OCI-M2 (cell line): ENCODE data around the gene GLIS2.

Experiments
- DNase-seq: peaks from one replicate; lab custom pipeline; 2025; ENCODE audit not compliant: unreplicated experiment; lab: John Stamatoyannopoulos, UW

The GLIS2 gene

DNA sequence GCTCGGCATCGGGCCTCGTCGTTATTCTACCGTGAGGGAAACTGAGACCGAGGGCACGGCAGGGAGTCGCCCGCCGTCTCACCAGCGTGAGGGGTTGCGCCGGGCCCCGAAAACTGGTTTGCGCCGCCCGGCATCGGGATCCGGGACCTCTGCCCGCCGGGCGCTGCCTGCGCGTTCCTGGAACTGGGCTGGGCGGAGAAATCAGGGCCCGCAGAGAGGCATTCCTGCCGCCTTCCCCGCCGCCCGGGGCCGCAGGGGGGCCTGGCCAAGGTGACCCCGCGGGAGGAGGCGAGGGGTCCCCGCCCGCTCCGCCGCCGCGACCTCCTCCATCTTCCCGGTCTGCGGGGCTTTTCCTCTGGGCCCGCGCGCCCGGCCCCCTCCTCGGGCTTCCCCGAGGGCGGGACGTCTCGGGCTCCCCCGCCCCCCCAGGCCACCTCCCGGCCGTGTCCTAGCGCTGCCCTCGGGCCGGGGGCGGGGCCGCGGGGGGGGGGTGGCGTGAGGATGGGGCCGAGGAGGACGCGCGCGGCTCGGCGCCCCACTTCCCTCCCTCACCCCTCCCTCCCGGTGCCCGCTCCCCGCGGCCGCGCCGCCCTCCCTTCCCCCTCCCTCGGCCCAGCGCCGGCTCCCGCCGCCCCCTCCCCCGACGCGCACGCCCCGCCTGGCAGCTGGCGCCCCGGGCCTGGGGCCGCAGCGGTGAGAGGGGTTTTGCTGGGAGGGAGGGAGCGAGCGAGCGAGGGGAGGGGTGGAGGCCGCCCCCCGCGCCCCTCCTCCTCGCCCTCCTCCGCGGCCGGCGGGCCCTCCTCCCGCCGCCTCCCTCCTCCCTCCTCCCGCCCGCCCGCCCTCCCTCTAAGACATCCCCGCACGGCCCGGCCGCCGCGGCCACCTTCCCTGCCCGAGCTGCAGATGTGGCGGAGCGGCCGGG, at the start of gene GLIS2:
Gene GLIS2 (plus strand): TSS at position 882 of the 922 bp plus-strand sequence. CDS start 16,214 bp downstream, outside the sequence.
- DNase-seq = no peak

DNA sequence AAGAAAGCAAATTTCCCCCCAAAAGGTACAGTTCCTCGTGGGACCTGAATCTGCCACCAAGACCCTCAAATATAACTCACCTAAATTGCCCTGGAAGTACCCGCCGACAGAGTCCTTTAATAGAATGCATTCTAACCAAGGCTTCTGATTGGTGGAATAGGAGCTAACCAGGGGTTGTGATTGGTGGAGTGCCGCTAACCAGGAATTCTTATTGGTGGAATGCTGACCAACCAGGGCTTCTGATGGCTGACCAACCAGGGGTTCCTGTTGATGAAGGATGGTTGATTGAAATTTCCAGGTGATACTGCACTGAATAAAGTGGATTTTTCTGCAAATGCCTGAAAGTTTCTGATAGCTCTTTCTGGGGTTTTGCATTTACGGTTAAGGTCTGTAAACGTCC, 49.5 kb upstream of the GLIS2 start:
- DNase-seq = no peak

DNA sequence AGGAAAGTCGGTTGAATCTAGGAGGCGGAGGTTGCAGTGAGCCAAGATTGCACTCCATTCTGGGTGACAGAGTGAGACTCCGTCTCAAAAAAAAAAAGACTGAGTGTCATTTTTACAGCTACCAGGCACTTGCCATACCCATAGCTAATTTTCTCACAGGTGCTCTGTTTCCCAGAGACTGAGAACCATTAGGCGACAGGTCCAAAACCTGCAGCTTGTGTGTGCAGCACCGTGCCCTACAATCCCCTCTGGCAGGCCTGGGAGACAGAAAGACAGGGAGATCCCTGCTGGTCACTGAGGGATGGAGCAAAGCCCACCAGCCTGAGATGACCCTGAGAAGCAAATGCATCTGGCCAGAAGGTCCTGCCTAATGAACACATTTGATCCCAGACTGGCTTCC, 45.8 kb upstream of the GLIS2 start:
- DNase-seq = no peak

DNA sequence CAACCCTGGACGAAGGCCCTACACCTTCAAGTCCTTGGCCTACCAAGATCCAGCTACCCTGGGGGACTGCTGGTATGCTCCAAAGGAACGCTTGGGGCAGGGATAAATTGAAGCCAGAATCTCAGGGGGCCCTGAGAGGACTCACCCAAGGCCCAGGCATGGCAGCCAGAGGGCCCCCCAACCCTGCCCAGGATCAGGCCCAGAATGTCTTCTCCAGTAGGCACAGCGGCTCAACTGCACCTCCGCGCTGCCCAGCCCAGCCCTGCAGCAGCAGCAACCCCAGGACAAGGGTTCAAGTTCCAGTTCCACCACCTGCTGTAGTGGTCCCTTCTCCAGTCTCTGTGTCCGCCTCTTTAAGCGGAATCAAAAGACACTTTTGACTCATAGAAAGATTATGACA, 45.3 kb upstream of the GLIS2 start:
- DNase-seq = no peak

DNA sequence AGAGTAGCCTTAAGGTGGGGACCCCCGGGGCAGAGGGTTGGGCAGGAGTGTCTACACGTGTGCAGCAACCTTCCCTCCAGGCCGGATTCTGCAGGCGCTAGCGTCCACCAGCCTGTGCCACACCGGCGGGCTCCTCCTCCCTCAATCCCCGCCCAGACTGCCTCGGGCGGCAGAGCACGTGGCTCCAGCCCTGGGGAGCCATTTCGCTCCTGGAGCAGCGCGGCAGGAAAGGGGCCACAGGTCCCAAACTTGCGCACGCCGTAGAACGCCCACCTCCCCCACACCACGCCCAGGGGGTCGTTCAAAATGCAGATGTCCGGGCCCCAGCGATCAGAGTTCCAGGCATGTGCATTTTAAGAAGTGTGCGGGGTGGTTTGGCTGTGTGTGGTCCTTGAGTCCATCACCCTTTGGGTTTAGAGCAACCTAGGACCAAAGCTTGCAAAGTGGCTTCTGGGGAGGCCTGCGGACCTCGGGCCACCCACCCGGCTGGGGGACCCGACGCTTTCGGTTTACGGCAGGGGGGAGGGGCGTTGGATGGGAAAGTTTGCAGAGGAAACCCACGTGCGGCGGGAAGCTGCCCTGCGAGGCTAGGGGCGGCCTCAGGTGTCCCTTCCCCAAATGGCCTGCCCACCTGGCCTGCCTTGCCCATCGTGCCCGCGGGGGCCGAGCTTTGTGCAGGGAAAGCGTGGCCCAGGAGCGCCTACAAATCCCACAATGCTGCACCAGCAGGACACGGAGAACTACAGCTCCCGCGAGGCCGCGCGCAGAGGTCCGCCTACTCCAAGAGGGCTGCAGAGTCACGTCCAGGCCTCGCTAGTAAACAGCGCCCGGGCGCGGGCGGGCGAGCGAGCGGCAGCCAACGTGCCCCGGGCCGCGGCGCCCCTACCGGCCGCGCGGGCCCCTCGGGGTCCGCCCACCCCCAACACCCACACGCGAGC, 44.4 kb upstream of the GLIS2 start:
- no peak for DNase-seq

DNA sequence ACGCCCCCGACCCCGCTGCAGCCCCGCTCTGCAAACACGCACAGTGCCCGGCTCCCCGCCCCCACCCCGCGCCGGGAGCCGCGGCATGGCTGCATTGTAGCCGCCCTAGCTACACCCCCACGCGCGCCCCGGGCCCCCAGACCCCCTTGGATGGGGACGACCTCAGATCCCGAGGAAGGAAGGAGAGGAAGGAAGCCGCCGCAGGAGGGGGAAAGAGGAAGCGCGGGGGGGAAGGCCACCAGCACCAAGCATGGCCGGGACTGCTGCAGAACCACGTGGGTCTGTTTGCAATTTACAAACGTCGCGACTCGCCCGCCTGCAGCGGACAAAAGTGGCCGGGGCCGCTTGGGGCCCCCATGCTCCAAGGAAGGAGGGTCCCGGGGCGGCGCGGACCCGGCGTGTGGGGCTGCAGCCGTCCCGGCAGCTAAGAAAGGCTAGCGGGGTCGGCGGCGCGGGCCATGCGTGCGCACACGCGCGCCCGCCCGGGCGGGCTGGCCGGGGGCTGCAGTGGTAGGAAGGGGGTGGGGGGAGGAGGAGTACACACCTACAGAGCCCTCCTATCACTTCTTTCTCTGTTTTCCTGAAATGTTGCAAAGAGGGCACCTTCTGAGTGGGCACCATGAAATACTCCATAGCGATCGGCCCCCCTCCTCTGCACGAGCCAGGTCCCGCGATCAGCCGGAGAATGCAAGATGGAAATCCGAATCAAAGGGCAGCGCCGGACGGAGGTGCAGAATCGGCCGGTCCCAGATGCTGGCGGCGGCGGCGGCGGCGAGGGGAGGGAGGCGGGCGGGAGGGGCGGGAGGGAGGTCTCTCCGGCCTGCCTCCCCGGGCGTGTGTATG, 43.5 kb upstream of the GLIS2 start:
- no peak for DNase-seq

DNA sequence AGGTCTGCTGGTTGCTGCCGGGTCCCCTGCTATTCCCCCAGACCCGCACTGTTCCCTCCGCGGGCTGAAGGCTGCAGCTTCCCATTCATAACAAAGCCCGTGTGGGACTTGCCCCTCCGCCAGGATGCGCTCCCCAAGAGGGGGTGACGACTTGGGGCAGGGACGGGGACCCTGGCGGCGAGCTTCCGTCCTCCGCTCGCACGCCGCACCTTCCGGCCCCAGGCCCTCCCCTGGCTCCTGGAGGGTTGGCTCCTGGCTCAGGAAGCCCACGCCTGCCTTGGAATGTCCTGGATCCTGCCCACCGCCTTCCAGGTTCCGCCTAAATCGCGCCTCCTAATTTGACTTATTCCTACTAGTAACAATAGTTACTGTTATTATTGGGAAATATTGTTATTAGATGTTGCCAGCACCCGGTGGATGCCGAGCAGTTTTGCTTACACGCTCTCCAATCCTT, 42.0 kb upstream of the GLIS2 start:
- DNase-seq = no peak

DNA sequence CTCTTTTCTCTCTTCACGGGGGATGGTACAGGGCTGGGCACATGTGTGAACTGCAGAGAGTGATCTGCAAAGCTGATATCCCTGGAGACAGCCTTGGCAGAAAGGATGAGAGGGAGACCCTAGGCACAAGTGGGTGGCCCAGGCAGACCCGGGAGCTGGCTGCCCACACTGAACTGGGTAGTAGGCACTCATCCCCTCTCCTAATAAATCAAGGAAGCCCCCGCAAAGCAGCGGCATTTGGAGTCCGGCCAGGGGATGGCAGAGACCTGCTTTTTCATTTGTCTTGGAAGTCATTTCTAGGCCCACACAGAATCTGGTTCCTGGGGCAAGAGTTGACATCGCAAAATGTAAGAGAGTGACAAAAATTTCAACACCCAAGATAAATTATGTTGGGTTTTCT, 40.0 kb upstream of the GLIS2 start:
- no peak for DNase-seq

DNA sequence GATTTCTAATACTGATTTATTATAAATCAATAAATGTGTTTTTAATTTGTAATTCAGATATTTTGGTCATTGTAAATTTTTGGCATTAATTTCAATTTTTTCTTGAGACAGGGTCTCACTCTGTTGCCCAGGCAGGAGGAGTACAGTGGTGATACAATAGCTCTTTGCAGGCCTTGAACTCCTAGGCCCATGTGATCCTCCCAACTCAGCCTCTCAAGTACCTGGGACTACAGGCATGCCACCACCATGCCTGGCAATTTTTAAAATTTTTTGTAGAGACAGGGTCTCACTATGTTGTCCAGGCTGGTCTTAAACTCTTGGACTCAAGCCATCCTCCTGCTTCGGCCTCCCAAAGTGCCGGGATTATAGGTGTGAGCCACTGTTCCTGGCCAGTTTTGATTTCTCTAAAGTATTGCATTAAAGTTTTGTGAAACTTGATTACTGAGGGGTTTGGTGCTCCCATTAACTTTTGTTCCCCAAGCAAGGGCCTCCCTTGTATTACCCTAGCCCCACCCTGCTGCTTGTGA, 37.8 kb upstream of the GLIS2 start:
- no peak for DNase-seq

DNA sequence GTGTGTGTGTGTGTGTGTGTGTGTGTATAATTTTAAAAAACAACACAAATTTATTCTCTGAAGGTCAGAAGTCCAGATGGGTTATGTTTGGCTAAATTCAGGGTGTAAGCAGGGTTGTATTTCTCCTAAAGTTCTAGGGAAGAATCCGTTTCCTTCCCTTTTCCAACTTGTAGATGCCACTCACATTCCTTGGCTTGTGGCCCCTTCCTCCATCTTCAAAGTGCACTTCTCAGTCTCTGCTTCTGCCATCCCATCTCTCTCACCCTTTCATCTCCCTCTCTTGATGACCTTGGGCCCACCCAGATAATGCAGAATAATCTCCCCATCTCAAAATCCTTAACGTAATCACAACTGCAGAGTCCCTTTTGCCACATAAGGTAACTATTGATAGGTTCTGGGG, 35.2 kb upstream of the GLIS2 start:
- no peak for DNase-seq

DNA sequence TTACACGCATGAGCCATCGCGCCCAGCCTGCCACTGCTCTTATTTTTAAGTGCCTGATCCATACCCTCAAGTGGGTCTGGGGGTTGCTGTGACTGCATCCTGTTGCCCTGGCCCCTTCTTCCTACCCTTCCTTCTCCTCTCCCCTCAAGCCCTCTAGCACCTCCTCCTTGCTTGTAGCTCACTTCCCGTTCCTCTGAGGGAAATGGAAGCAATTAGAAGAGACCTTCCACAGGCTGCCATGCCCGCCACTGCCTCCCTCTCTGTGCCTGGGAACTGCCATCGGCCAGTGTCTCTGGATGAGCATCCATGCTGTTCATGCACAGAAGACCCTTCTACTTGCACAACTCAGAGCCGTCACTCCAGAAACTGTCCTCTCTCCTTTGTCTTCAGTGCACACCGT, 32.4 kb upstream of the GLIS2 start:
- no peak for DNase-seq

DNA sequence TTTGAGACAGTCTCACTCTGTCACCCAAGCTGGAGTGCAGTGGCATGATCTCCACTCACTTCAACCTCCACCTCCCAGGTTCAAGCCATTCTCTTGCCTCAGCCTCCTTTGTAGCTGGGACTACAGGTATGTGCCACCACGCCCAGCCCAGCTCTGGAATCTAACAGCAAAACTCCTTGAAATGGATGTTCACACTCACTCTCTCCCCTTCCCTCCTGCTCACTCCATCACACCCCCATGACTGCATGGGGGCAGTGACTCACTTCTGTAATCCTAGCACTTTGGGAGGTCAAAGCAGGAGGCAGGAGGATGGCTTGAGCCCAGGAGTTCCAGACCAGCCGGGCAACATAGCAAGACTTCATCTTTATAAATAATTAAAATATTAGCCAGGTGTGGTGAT, 31.9 kb upstream of the GLIS2 start:
- DNase-seq = no peak

DNA sequence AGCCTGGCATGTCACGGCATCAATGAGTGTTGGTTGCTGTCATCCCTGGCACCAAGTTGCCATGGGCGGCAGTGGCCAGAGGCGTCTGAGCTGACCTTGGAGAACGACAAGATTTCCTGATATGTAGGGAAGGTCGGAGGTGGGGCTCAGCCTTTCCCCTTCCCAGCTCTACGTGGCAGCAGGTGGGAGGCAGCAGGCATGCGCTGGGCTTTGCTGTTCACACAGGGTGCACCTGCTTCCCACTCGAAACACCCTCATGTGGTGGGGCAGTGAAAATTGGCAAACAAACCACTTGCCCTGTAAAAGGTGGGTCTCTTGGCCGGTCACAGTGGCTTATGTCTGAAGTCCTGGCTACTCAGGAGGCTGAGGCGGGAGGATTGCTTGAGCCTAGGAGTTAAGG, 30.7 kb upstream of the GLIS2 start:
- DNase-seq = no peak

DNA sequence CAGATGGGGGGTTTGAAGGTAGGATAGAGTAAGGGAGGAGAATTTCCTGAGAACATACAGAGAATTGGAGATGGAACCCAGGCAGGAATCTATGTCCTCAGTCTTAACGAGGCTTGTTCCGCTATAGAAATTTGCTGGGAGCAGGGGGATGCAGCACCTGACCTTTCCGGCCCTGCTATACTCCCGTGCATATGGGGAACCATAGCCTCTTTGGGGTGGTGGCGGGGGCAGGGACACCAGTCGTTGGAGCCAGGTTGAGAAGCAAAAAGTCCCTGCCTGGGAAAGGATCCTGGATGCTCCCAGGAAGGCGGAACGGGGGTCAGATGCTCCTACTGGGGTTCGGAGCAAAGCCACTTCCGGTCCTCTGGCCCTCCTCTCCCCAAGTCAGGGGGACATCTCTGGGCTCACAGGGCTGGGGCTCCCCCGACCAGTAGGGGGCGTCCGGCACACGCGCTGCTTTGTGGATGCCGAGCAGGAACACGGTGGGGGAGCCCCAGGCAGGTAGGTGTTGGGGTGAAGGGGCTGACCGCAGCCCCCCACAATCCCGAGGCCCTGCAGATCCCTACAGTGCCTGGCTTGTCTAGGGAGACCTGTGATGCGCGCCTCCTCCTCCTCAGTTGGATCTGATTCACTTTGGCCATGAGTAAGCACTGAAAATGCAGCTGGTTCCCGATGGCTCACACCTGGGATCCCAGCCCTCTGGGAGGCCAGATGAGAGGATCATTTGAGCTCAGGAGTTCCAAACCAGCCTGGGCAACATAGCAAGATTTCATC, 27.5 kb upstream of the GLIS2 start:
- DNase-seq = no peak

DNA sequence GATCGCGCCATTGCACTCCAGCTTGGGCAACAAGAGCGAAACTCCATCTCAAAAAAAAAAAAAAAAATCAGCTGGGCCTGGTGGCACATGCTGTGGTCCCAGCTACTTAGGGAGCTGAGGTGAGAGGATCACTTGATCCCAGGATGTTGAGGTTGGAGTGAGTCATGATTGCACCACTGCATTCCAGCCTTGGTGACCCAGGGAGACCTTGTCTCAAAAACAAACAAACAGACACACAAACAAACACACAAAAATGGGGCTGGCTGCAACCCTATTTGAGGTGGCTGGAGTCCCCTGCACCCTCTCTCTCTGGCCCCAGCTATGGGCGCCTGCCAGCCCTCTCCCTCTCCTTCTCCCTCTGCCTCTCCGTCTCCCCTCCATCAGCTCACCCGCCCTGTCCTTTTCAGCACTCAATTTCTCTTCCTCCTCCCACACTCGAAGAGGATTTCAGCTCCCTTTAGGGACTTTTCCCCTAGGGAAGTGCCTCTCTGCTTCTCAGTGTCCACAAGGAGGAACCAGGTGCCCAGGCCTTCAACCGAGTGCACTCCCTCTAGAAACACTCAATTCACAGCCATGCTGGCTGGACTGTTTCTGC, 25.5 kb upstream of the GLIS2 start:
- no peak for DNase-seq

DNA sequence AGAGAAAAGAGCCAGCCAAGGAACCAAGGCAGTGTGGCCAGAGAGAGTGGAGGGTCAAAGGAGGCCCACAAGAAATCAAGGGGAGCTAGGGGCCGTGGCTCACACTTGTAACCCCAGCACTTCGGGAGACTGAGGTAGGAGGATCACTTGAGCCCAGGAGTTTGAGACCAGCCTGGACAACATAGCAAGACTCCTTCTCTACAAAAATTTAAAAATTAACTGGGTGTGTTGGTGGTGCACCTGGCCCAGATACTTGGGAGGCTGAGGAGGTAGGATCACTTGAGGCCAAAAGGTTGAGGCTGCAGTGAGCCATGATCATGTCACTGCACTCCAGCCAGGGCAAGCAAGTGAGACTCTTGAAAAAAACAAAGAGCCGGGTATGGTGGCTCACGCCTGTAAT, 24.2 kb upstream of the GLIS2 start:
- DNase-seq = no peak

DNA sequence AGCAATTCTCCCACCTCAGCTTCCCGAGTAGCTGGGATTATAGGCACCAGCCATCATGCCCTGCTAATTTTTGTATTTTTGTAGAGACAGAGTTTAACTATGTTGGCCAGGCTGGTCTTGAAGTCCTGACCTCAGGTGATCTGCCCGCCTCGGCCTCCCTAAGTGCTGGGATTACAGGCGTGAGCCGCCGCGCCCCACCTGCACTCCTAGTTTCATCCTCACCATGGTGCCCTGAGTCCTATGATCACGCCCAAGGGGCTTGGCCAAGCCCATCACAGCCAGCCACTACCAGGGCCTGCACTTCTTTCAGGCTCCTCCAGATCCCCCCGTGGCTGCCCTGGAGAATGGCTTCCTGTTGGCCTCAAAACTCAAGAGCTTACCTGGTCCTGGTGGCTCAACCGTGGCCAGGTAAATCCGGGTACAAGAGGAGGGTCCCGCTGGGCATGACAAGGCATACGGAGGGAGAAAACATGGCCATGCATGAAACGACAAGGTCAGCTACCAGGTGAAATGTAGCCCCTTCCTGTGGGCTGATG, 22.6 kb upstream of the GLIS2 start:
- DNase-seq = no peak

DNA sequence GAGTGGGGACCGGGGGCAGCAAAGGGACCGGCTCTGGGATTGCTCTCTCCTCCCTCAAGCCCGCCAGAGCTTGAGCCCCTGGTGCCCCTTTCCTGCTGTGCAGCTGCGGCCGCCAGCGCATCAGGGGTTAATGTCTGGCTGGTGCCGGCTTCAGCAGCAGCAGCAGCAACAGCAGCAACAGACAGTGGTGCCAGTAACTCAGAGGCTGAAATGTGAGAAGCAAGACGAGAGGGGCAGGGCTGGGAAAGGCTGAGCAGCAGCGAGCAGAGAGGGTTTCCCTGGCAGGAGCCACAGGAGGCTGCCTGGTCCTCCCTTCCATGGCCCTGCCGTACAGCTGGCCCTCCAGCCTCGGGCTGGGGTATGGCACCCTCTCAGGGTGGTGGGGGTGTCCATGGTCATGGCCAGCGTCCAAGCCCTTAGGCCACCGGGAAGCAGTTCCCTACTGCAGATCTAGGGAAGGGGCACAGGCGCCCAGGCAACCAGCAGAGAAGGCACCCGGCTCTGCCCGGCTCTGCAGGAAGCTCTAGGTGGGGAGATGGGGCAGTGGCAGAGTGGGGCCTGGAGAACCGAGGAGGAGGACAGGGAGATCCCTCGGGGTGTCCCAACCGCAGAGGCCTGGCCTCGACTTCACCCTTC, 21.9 kb upstream of the GLIS2 start:
- DNase-seq = no peak

DNA sequence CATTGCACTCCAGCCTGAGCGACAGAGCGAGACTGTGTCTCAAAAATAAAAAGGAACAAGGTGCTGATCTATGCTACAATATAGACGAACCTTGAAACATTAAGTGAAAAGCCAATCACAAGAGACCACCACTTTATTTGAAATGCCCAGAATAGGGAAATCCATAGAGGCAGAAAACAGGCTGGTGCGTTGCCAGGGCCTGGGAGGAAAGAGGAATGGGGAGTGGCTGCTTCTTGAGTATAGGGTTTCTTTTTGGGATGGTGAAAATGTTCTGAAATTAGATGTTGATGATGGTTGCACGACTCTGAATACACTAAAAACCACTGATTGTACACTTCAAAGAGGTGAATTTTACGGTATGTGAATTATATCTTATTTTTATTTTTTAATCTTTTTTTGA, 20.3 kb upstream of the GLIS2 start:
- DNase-seq = no peak
